Measurements from ENCODE around the gene IL17C.

IL17C gene

GRCh38 chr16:88647178-88648070, 9.1 kb downstream of the IL17C start:
- DNase-seq: no peak

DNA sequence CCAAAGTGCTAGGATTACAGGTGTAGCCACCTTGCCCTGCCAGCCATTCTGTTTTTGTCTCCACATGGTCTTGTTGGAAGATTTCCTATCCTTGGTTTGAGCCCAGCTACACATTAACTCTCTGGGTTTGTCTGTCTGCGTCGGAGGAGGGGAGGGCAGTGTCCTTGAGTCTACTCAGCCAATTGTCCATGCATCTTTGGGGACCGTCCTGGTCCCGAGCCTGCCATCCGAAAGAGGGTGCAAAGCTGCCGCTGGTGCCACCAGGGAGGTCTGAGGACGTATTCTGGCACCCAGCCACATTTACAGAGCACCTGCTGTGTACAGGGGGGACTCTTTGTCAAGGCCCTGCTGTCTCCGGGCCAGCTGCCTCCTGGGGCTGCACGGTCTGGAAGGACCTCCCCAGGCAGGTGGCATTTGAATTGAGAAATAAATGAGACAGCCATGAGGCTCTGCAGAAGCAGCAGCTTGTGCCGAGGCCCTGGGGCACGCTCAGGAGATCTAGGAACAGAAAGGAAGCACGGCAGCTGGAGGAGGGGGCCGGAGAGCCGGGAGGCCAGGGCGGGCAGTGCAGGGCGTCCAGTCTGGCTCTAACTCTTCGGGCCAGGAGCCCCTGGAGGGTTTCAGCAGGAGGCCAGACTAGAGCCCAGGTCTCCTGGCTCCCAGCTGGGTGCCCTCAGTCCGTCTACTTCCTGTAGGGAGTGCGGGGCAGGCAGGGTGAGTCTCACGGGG, 11.0 kb downstream of the IL17C start:
- no peak for DNase-seq

GRCh38 chr16:88649924-88650748, 11.8 kb downstream of the IL17C start:
- DNase-seq: no peak

- DNase-seq: no peak
Measured at GRCh38 chr16:88650749-88651275, 12.4 kb downstream of the IL17C start, which contains the start of gene CYBA. TSS of gene CYBA (minus strand) at chr16:88651053. CDS start at chr16:88651013, 40 bp downstream.

GRCh38 chr16:88651276-88651988, 13.1 kb downstream of the IL17C start:
- no peak for DNase-seq

- no peak for DNase-seq
Measured at GRCh38 chr16:88651989-88652761, 13.8 kb downstream of the IL17C start.

DNA sequence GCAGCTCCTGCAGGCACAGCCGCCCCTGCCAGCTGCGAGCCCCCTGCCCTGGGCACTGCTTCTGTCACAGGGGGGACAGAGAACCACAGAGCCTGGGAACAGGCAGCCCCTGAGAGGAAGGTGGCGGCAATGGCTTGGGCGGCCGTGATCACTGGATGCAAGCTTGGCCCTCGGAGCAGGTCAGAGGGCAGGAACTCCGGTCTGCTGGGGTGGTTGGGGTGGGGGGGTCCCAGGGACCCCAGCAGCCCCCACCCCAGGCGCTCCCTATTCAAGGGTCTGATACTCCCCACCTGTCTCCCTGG, 14.3 kb downstream of the IL17C start:
- DNase-seq: no peak

DNA sequence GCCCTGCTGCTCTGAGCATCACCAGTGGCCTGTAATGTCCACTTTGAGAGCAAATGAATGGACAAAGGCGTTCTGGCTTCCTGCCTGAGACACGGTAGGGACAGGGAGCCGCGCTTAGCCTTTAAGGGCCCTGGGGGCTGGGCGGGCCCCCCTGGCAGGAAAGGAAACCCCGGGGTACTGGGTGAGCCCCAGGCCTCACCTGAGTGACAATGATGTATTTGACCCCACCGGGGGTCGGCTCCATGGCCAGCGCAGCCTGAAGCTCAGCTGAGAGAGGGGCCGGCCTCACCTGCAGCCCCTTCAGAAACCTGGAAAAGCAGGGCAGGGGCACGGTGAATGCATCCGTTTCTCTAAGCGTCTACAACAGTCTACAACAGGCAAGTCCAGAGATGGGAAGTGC, 14.7 kb downstream of the IL17C start:
- no peak for DNase-seq

DNA sequence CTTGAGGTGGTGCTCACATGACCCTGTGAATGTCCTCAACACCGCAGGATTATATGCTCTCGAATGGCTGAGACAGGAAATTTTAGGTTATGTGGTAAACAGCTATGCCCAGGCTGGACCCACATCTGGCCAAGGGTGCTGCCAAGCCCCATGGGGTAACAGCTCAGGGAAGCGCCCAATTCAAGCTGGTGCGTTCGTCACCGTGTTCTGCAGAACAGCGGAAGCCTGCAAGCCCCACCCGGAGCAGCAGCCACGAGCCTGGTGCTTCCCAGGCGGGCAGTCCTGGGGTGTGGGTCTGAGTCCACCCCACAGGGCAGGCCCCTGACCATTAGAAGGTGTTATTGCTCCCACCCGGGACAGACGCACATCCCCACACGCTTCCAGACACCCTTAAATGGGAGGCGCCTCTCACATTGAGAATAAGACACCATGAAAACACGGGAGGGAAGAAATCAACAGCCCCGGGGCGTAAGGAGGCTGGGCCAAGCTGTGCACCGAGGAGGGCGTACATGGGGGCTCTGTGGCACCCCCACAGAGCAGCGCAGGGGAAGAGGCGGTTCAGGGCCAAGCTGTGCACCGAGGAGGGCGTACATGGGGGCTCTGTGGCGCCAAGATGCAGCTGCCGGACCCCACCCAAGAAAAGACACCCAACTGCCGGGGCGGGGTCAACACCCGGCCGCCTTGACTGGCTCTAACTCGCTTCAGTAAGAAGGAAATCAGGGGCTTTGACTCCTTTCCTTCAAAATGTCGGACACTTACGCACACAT, 15.4 kb downstream of the IL17C start:
- DNase-seq: no peak

- DNase-seq: no peak
Measured at GRCh38 chr16:88654363-88655052, 16.1 kb downstream of the IL17C start.

GRCh38 chr16:88655053-88655732, 16.8 kb downstream of the IL17C start:
- no peak for DNase-seq

DNA sequence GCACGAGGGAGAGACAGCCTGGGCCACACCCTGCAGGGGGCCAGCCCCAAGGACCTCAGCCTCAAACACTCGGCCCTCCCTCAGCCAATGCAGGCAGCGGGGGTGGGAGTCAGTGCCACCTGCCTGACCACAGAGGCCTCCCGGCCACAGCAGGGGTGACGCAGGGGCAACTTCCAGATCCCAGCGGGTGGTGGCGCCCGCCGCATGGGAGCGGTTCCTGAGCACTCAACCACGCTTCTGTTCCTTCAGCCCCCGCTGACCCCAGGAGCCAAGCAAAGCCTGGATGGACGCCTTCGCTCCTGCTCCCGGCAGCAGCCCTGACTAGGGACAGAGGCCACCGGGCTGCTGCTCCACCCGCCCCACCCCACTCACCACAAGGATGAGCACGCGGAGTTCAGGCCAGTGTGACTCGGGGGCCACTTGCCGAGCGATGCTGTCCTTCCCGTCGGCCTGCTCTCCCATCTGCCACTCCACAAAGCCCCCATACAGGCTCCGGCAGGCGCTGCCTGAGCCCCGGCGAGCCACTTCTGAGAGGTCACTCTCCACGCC, 17.4 kb downstream of the IL17C start:
- DNase-seq: no peak

GRCh38 chr16:88656291-88656980, 18.1 kb downstream of the IL17C start:
- no peak for DNase-seq

GRCh38 chr16:88657371-88657770, 19.0 kb downstream of the IL17C start:
- no peak for DNase-seq

GRCh38 chr16:88658714-88659113, 20.3 kb downstream of the IL17C start:
- DNase-seq: no peak

GRCh38 chr16:88659160-88659559, 20.8 kb downstream of the IL17C start:
- DNase-seq: no peak

GRCh38 chr16:88661468-88661867, 23.1 kb downstream of the IL17C start:
- no peak for DNase-seq

- DNase-seq: no peak
Measured at GRCh38 chr16:88662222-88662842, 24.0 kb downstream of the IL17C start.
